GM18867 (cell line): ENCODE measurements around the gene SEPSECS.

Experiments used
- ATAC-seq: cut with Tn5 transposase; IDR thresholded peaks from one replicate; pipeline ENCODE4 v1.9.1; 2021; ENCODE audit warnings: mild to moderate bottlenecking, moderate library complexity; ENCODE audit not compliant: unreplicated experiment

SEPSECS gene

GRCh38 chr4:25159837-25160713 lies at the start of gene SEPSECS:
SEPSECS (minus strand) TSS chr4:25160449; CDS start chr4:25160369, 80 bp downstream.
- ATAC-seq, result peak; percentile 87

- no peak for ATAC-seq
Measured at GRCh38 chr4:25209702-25210101, 49.5 kb upstream of the SEPSECS start.

GRCh38 chr4:25207997-25208396 lies 47.7 kb upstream of the SEPSECS start:
- no peak for ATAC-seq

- no peak for ATAC-seq
Measured at GRCh38 chr4:25198713-25199112, 38.5 kb upstream of the SEPSECS start.

GRCh38 chr4:25190407-25190806 lies 30.2 kb upstream of the SEPSECS start:
- ATAC-seq, result no peak

- no peak for ATAC-seq
Measured at GRCh38 chr4:25184056-25184455, 23.8 kb upstream of the SEPSECS start.

- no peak for ATAC-seq
Measured at GRCh38 chr4:25182937-25183336, 22.7 kb upstream of the SEPSECS start.

- peak; percentile 88 for ATAC-seq
Measured at GRCh38 chr4:25180524-25181131, 20.4 kb upstream of the SEPSECS start.

- ATAC-seq, result no peak
Measured at GRCh38 chr4:25178838-25179261, 18.6 kb upstream of the SEPSECS start.

GRCh38 chr4:25177147-25177546 lies 16.9 kb upstream of the SEPSECS start:
- ATAC-seq, result no peak

- no peak for ATAC-seq
Measured at GRCh38 chr4:25174674-25175073, 14.4 kb upstream of the SEPSECS start.

- no peak for ATAC-seq
Measured at GRCh38 chr4:25172961-25173915, 13.0 kb upstream of the SEPSECS start.

GRCh38 chr4:25171201-25171865 lies 11.1 kb upstream of the SEPSECS start:
- ATAC-seq, result no peak

- no peak for ATAC-seq
Measured at GRCh38 chr4:25169446-25169845, 9.2 kb upstream of the SEPSECS start.

- ATAC-seq, result no peak
Measured at GRCh38 chr4:25165916-25166315, 5.7 kb upstream of the SEPSECS start.

- ATAC-seq, result no peak
Measured at GRCh38 chr4:25163196-25163595, 2.9 kb upstream of the SEPSECS start.

GRCh38 chr4:25162566-25162965 lies 2.3 kb upstream of the SEPSECS start:
- ATAC-seq, result no peak

- ATAC-seq, result no peak
Measured at GRCh38 chr4:25161593-25161950, 1.3 kb upstream of the SEPSECS start.

- ATAC-seq, result peak; percentile 36
Measured at GRCh38 chr4:25160714-25161592, 704 bp upstream of the SEPSECS start.

- ATAC-seq, result no peak
Measured at GRCh38 chr4:25158817-25159216, 1.4 kb downstream of the SEPSECS start.
